Common myeloid progenitor, CD34-positive (primary cell): ENCODE data around the gene HABP4.

ENCODE experiments used
- CTCF ChIA-PET: fragments of 350-600 bp; sonication (Branson Sonifier 250); formaldehyde crosslinking; loops from one replicate; lab custom pipeline; 2021; ENCODE audit warnings: antibody characterized with exemption; lab: Charles Lee
- POLR2A ChIA-PET: fragments of 350-600 bp; sonication (Branson Sonifier 250); formaldehyde crosslinking; loops from one replicate; lab custom pipeline; 2021; ENCODE audit warnings: antibody characterized with exemption; lab: Charles Lee
- DNase-seq, 3 donors: peaks; one replicate each; pipeline versions ENCODE4 v3.0.0 to v3.0.0-alpha.2; 2013
- H3K27ac ChIP-seq, 2 experiments: 1 replicate in 1 of 2; 2 replicates in 1 of 2; pipeline ENCODE4 v1.7.0; 2013; ENCODE audit warnings: inconsistent platforms in 2 of 2, low read length in 2 of 2, mild to moderate bottlenecking in 2 of 2, low read depth in 1 of 2, moderate library complexity in 1 of 2; ENCODE audit not compliant: severe bottlenecking in 2 of 2, insufficient read depth in 1 of 2, poor library complexity in 1 of 2
- H3K27me3 ChIP-seq, 5 experiments: replicated peaks in 2 of 5; 1 replicate in 3 of 5; 2 replicates in 2 of 5; pipeline versions ENCODE4 v1.6.1 to v1.7.0; 2013; ENCODE audit warnings: low read length in 4 of 5, mild to moderate bottlenecking in 2 of 5, moderate library complexity in 2 of 5, inconsistent platforms in 1 of 5; ENCODE audit not compliant: insufficient read depth in 5 of 5, control insufficient read depth in 4 of 5
- H3K36me3 ChIP-seq, 4 experiments: 1 replicate in 2 of 4; 2 replicates in 2 of 4; pipeline versions ENCODE4 v1.6.1 to v1.7.0; 2013; ENCODE audit warnings: low read length in 3 of 4, control low read depth in 1 of 4, mild to moderate bottlenecking in 1 of 4; ENCODE audit not compliant: control insufficient read depth in 4 of 4, insufficient read depth in 4 of 4
- H3K4me1 ChIP-seq, 4 experiments: 1 replicate in 3 of 4; 2 replicates in 1 of 4; pipeline versions ENCODE4 v1.6.1 to v1.7.1; 2013; ENCODE audit warnings: low read length in 3 of 4, mild to moderate bottlenecking in 3 of 4, control low read depth in 1 of 4, inconsistent platforms in 1 of 4, moderate library complexity in 1 of 4; ENCODE audit not compliant: control insufficient read depth in 4 of 4, insufficient read depth in 4 of 4; ENCODE audit errors: control extremely low read depth in 1 of 4
- H3K4me3 ChIP-seq, 7 experiments: 1 replicate in 4 of 7; 2 replicates in 3 of 7; pipeline versions ENCODE4 v1.5.1 to v1.7.0; 2013; ENCODE audit warnings: mild to moderate bottlenecking in 7 of 7, low read length in 6 of 7, moderate library complexity in 6 of 7, inconsistent platforms in 2 of 7, low read depth in 2 of 7, control low read depth in 1 of 7; ENCODE audit not compliant: insufficient read depth in 4 of 7, control insufficient read depth in 1 of 7; ENCODE audit errors: extremely low read depth in 1 of 7
- H3K9me3 ChIP-seq, 5 experiments: 1 replicate in 4 of 5; 2 replicates in 1 of 5; pipeline versions ENCODE4 v1.6.1 to v1.7.1; 2013; ENCODE audit warnings: low read length in 4 of 5, mild to moderate bottlenecking in 2 of 5, inconsistent platforms in 1 of 5, low read depth in 1 of 5, moderate library complexity in 1 of 5; ENCODE audit not compliant: control insufficient read depth in 4 of 5, insufficient read depth in 2 of 5; ENCODE audit errors: control extremely low read depth in 1 of 5
- WGBS: methylation state at CpG from one replicate; pipeline ENCODE4 v1.1.5; 2013; ENCODE audit not compliant: insufficient coverage; 5-methylcytosine and 5-hydroxymethylcytosine counted together

The HABP4 gene

DNA sequence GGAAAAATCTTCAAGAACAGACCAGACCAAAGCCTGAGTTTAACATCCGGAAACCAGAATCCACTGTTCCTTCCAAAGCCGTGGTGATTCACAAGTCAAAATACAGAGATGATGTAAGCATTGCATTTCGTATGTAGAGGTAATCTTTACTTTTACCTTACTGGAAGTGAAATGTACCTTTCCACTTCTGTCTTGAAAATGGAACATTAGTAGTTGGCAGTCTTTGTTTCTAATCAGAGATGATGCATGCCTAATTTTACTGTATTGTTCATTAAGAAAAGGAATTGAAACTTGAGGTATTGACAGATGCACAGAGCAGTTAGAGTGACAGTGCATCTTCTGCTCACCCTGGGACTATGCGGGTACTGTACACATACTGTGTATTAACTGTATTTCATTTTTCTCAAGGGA, 34.6 kb downstream of the HABP4 start:
- Histone ChIP-seq H3K27ac (no peak overlapping the region), H3K36me3 (peaks cover 0 to 10% (median under 1%) of the 10 kb centered on the region in 4 experiments), H3K4me3 (no peak overlapping the region), H3K27me3 (no peaks in the 10 kb centered on the region), H3K4me1 (no peaks in the 10 kb centered on the region), H3K9me3 (no peaks in the 10 kb centered on the region)
- DNase-seq: no peak
- ChIA-PET CTCF (no interaction called here), POLR2A (no interaction called here)
- 93% methylated on average over 3 of the region's 4 CpGs for WGBS

DNA sequence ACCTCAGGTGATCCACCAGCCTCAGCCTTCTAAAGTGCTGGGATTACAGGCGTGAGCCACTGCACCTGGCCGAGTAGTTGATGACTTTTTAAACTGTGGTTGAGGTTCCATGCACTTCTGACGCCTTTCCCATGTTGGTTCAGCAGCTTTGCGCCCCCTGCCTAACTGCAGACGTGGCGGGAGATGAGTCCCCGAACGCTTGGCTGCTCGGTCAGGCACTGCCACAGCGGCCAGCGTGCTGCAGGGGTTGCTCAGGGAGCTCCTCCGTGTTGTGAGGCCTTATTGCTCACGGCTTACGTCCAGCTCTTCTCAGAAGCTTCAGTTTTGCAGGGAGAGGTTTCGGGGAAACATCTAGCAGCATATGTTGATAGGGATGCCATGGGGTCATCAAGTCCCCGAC, 35.3 kb downstream of the HABP4 start:
- Histone ChIP-seq H3K4me3 (no peak overlapping the region), H3K27me3 (no peaks in the 10 kb centered on the region), H3K36me3 (peaks cover 0 to 10% (median 2%) of the 10 kb centered on the region in 4 experiments), H3K4me1 (no peaks in the 10 kb centered on the region), H3K27ac (no peak overlapping the region), H3K9me3 (no peaks in the 10 kb centered on the region)
- ChIA-PET CTCF (no interaction called here), POLR2A (no interaction called here)
- DNase-seq: no peak
- WGBS: 98% methylated on average over 15 of the region's 16 CpGs

DNA sequence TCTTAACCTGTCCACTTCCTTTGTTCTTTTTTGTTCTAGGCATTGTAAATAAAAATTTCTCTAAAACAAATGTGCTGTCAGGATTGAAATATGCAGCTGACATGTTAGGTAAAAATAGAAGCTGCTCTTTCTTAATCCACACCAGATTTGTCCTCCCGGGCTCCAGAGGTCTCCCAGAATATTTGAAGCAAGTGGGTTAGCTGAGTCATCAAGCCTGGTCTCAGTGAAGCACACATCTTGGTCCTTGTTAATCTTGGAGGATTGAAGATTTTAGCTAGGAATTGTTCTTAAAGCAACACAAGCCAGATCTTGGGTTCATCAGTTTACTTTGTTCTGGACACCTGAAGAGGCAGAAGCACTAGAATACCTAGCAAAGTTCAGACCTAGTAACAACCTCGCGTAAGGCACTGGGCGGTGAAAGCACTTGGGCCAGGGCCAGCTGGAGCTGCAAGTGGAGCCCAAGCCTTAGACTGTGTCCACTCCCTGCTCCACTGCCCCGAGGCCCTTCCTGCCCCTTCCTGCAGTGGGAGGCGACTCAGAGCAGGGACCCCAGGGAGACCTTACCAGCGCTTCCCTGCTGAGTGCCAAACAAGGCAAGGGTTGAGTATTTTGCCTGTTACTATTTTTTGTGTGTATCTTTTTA, 36.5 kb downstream of the HABP4 start:
- 98% methylated on average over 5 of the region's 7 CpGs for WGBS
- Histone ChIP-seq H3K27ac (no peak overlapping the region), H3K4me1 (no peaks in the 10 kb centered on the region), H3K4me3 (no peak overlapping the region), H3K36me3 (peaks cover 0 to 10% (median 3%) of the 10 kb centered on the region in 4 experiments), H3K9me3 (no peaks in the 10 kb centered on the region), H3K27me3 (no peaks in the 10 kb centered on the region)
- DNase-seq: no peak
- POLR2A ChIA-PET: no interaction called here
- CTCF ChIA-PET: interaction anchor here (0.7 kb wide), 1 partner anchor 288 kb away, joined by 4 read pairs; no protein-coding TSS in a partner anchor

DNA sequence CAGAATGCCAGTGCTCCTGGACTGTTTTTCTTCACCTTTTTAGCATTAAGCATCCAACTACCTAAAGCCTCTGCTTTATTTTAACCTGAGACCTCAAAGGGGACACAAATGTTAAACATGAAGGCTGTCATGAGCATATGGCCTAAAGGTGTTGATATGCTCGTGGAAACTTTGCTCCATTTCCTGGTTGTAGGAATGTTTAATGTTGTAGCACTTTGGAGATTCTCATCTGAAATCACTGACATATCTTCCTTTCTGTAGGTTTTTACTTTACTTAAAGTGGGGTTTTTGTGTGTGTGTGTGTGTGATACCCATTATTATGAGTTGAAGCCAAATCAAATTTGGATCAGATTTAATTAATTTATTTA, 37.0 kb downstream of the HABP4 start:
- Histone ChIP-seq H3K27me3 (no peaks in the 10 kb centered on the region), H3K27ac (no peak overlapping the region), H3K4me3 (no peak overlapping the region), H3K4me1 (no peaks in the 10 kb centered on the region), H3K36me3 (peaks cover 0 to 10% (median 3%) of the 10 kb centered on the region in 4 experiments), H3K9me3 (no peaks in the 10 kb centered on the region)
- no peak for DNase-seq
- POLR2A ChIA-PET: no interaction called here
- CTCF ChIA-PET: no interaction called here
- WGBS: no CpG with 5 or more reads among the region's 1 CpG

DNA sequence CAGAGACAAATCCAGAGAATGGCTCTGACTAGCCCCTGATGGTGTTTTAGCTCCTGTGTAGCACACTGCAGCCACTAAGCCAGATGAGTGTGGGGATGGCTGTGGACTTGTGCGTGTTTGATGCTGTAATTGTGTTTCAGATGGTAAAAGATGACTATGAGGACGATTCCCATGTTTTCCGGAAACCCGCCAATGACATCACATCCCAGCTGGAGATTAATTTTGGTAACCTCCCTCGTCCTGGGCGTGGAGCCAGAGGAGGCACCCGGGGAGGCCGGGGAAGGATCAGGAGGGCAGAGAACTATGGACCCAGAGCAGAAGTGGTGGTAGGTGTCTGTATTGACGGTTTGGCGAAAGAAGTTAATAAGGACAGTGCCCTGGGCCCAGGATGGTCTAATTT, 38.0 kb downstream of the HABP4 start:
- no peaks in the 10 kb centered on the region for H3K27me3 ChIP-seq
- no peak overlapping the region for H3K4me3 ChIP-seq
- H3K4me1 ChIP-seq: no peaks in the 10 kb centered on the region
- no peak for DNase-seq
- 98% methylated on average over 7 of the region's 10 CpGs for WGBS
- no peaks in the 10 kb centered on the region for H3K9me3 ChIP-seq
- peaks cover 0 to 10% (median 5%) of the 10 kb centered on the region in 4 experiments for H3K36me3 ChIP-seq
- POLR2A ChIA-PET: no interaction called here
- CTCF ChIA-PET: interaction anchor here (0.6 kb wide), 1 partner anchor 162 kb away, joined by 3 read pairs; no protein-coding TSS in a partner anchor
- no peak overlapping the region for H3K27ac ChIP-seq

DNA sequence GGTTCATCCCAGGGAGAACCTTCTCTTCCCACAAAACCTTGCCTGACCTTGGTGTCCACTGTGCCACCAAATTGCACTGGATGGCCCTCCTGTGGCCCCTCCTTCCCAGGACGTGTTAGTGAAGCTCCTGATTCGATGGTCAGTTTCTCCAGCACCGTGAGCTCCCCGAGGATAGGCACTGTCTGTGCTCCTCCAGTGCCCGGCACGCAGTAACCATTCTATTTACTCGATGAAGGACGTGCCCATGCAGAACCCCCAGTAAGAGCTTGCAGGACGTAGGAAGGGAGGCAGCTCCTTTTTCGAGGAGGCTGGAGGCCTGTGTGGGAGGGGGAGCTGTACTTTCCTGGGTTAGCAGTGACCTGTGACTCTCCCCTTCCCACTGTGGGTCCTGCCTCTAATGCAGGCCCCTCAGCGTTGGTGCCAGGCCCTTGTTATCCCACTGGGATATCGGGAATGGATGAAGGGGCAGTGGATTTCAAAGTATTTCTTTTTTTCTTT, 39.6 kb downstream of the HABP4 start:
- no peak for DNase-seq
- H3K9me3 ChIP-seq: no peaks in the 10 kb centered on the region
- WGBS: 89% methylated on average over 5 of the region's 12 CpGs
- no peaks in the 10 kb centered on the region for H3K4me1 ChIP-seq
- H3K27me3 ChIP-seq: no peaks in the 10 kb centered on the region
- POLR2A ChIA-PET: no interaction called here
- H3K4me3 ChIP-seq: no peak overlapping the region
- H3K27ac ChIP-seq: no peak overlapping the region
- H3K36me3 ChIP-seq: peaks cover 0 to 10% (median 5%) of the 10 kb centered on the region in 4 experiments
- CTCF ChIA-PET: no interaction called here

DNA sequence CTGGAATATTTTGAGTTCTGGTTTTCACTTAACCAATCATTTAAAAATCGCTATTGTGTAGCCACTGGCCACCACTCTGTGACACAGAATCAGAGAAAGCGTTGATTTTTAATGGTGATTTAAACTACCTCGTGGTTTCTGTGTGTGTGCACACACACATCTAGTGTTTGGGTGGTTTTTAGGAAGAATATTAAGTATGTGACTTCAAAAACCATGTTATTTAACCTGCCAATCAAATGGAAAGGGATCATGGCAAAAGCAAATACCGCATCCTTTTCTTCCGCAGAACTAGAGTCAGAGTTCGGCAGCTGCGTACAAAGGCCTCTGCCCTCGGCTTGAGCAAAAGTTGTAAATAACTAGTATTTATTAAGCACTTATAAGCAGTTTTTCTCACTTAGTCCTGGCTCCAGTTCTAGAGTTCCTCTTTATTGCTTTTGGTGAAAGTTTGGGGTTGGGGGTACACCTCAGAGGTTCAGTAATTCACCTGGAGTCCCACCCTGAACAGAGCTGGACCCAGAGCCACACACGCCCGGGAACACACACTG, 40.6 kb downstream of the HABP4 start:
- DNase-seq: no peak
- POLR2A ChIA-PET: no interaction called here
- Histone ChIP-seq H3K4me3 (no peak overlapping the region), H3K27ac (no peak overlapping the region), H3K27me3 (no peaks in the 10 kb centered on the region), H3K36me3 (peaks cover 0 to 8% (median 5%) of the 10 kb centered on the region in 4 experiments), H3K4me1 (no peaks in the 10 kb centered on the region), H3K9me3 (no peaks in the 10 kb centered on the region)
- WGBS: 98% methylated on average over 7 of the region's 10 CpGs
- CTCF ChIA-PET: no interaction called here
